ENCODE results near the gene POLR3K. TPM values are rescaled to one million over a fixed set of nuclear protein-coding genes. Genes with fewer than 3 reads are reported as not detected.

POLR3K gene
- total and polyA plus RNA-seq, 3 experiments from 2014 or later = 35.1 to 63.9 (median 63.6) TPM

DNA sequence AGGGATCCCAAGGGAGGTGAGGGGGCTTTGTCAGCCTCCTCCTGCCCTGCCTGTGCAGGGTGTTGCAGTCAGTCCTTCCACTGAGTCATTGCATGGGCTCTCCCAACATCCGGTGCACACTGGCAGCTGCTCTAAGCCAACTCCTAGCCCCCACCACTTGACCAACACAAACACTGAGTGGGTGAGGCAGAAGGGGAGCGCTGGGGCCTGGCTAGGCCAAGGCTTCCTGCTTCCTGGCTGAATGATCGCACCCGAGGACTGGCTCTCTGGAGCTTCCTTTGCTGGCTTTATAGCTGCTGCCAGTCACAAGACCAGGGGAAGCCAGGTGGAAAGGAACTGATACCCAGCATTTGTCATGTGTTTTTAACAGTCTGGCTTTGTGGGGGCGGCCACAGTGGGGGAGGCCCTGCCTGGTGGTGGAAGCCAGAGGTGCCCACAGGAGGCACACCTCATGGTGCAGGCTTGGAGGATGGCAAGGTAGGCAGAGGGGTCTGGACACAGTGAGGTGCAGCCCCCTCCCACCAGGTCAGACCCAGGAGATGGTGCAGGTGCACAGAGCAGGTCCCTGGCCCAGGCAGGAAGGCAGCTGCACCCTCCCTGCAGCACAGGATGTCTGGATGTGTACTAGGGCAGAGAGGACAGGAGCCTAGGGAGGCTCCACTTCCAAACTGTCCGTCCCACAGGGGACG lies 31.5 kb upstream of the POLR3K start:
- Mint-ChIP-seq H3K4me3 (peak overlapping the region in 6 of 7 donors; percentile 12 to 69 (median 48)), H3K4me1 (peaks cover 24 to 32% (median 24%) of the 10 kb centered on the region in 3 donors), H3K36me3 (peaks cover 0 to 52% (median 0%) of the 10 kb centered on the region in 3 donors), H3K27me3 (peaks cover 0 to 1% of the 10 kb centered on the region in 2 donors), H3K9me3 (no peaks in the 10 kb centered on the region), H3K27ac (peak overlapping the region in 7 of 8 donors; percentile 2 to 92 (median 78))
- peak in 3 of 5 donors; percentile 17 to 58 (median 19) for DNase-seq
- peaks cover 19% of the 10 kb centered on the region for H3K4me1 ChIP-seq (ENCODE audit: insufficient read depth, low read length)
- H3K9me3 ChIP-seq (ENCODE audit: low read length) = no peaks in the 10 kb centered on the region
- H3K27ac ChIP-seq (ENCODE audit: low read depth, low read length) = no peak overlapping the region
- H3K36me3 ChIP-seq (ENCODE audit: insufficient read depth, low read length) = no peaks in the 10 kb centered on the region
- no peak overlapping the region for H3K4me3 ChIP-seq (ENCODE audit: low read length)
- no peaks in the 10 kb centered on the region for H3K27me3 ChIP-seq (ENCODE audit: insufficient read depth, low read length, poor library complexity, severe bottlenecking)
- CTCF ChIA-PET = interaction anchor here (1.0 to 5.0 kb wide), 3 partner anchors 12 to 21 kb away, joined by 3 to 25 read pairs (median 21); no protein-coding TSS in a partner anchor
- POLR2A ChIA-PET = no interaction called here

DNA sequence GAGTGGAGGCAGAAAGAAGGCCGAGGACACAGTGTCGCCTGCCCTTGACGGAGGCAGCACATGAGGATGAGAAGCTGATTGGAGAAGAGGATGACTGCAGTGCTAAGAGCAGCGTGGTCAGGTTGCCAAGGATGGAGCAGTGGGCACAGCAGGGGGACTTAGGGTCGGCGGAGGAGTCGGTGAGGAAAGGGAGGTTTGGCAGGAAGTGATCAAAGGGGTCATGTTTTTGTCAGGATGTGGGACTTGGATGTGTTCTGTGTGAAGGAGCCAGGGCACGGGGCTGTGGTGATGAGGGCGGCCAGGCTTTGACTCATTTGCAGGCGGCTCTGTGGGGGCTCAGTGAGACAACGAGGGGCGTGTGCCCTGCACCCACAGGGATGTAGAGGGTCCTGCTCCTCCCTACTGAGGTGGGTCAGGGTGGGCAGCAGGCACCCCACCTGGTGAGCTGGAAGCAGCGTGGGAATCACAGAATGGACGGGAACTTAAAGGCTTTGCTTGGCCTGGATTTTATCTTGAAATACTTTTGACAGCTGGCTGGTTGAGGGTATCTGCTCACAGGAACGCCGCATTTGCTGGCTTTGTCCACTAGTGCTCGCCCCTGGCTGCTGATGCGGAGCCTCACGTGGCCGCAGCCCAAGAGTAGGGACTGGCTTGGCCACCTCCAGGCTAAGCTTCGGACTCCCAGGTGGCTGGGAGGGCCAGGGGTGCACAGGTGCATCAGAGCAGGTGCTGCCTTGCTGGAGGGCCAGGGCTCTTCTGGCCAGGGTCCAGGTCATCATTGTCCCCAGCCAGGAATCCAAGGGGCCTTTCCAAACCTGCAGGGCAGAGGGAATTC lies 30.6 kb upstream of the POLR3K start:
- peak overlapping the region in 6 of 7 donors; percentile 3 to 71 (median 20) for H3K4me3 Mint-ChIP-seq
- peaks cover 19% of the 10 kb centered on the region for H3K4me1 ChIP-seq (ENCODE audit: insufficient read depth, low read length)
- H3K27me3 ChIP-seq (ENCODE audit: insufficient read depth, low read length, poor library complexity, severe bottlenecking) = no peaks in the 10 kb centered on the region
- H3K4me1 Mint-ChIP-seq = peaks cover 26 to 40% (median 27%) of the 10 kb centered on the region in 3 donors
- POLR2A ChIA-PET = interaction anchor here (0.7 kb wide), 1 partner anchor 20 kb away, joined by 3 read pairs; no protein-coding TSS in a partner anchor
- H3K4me3 ChIP-seq (ENCODE audit: low read length) = no peak overlapping the region
- DNase-seq = no peak
- H3K27ac ChIP-seq (ENCODE audit: low read depth, low read length) = no peak overlapping the region
- peaks cover 0 to 1% of the 10 kb centered on the region in 2 donors for H3K27me3 Mint-ChIP-seq
- H3K36me3 ChIP-seq (ENCODE audit: insufficient read depth, low read length) = no peaks in the 10 kb centered on the region
- no peaks in the 10 kb centered on the region for H3K9me3 ChIP-seq (ENCODE audit: low read length)
- peak overlapping the region; percentile 2 to 93 (median 86) for H3K27ac Mint-ChIP-seq
- peaks cover 0 to 56% (median 0%) of the 10 kb centered on the region in 3 donors for H3K36me3 Mint-ChIP-seq
- CTCF ChIA-PET = interaction anchor here (3.7 to 5.0 kb wide), 2 partner anchors 13 to 18 kb away, joined by 21 to 25 read pairs; no protein-coding TSS in a partner anchor
- H3K9me3 Mint-ChIP-seq = no peaks in the 10 kb centered on the region

DNA sequence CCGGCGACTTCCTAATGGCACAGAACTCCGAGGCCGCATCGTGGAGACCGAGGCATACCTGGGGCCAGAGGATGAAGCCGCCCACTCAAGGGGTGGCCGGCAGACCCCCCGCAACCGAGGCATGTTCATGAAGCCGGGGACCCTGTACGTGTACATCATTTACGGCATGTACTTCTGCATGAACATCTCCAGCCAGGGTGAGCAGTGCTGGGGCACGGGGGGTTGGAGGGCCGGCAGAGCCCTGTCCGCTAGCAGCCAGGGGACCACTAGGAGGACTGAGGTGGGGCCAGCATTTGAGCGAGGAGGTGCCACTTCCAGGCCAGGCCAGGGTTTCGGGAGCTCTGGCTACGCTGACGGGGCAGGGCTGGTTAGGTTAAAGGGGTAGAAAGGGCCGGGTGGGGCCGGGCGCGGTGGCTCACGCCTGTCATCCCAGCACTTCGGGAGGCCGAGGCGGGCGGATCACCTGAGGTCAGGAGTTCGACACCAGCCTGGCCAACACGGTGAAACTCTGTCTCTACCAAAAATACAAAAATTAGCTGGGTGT lies 29.7 kb upstream of the POLR3K start:
- Mint-ChIP-seq H3K36me3 (peaks cover 0 to 52% (median 0%) of the 10 kb centered on the region in 3 donors), H3K27me3 (peaks cover 0 to 1% of the 10 kb centered on the region in 2 donors), H3K4me3 (peak overlapping the region in 1 of 7 donors; percentile 8), H3K27ac (no peak overlapping the region), H3K9me3 (no peaks in the 10 kb centered on the region), H3K4me1 (peaks cover 31 to 46% (median 31%) of the 10 kb centered on the region in 3 donors)
- no peak overlapping the region for H3K4me3 ChIP-seq (ENCODE audit: low read length)
- DNase-seq = no peak
- POLR2A ChIA-PET = interaction anchor here (0.7 kb wide), 1 partner anchor 19 kb away, joined by 3 read pairs; no protein-coding TSS in a partner anchor
- H3K27me3 ChIP-seq (ENCODE audit: insufficient read depth, low read length, poor library complexity, severe bottlenecking) = no peaks in the 10 kb centered on the region
- no peak overlapping the region for H3K27ac ChIP-seq (ENCODE audit: low read depth, low read length)
- peaks cover 24% of the 10 kb centered on the region for H3K4me1 ChIP-seq (ENCODE audit: insufficient read depth, low read length)
- H3K9me3 ChIP-seq (ENCODE audit: low read length) = no peaks in the 10 kb centered on the region
- CTCF ChIA-PET = interaction anchor here (1.7 to 5.0 kb wide), 2 partner anchors 17 to 18 kb away, joined by 9 to 21 read pairs; no protein-coding TSS in a partner anchor
- H3K36me3 ChIP-seq (ENCODE audit: insufficient read depth, low read length) = no peaks in the 10 kb centered on the region

DNA sequence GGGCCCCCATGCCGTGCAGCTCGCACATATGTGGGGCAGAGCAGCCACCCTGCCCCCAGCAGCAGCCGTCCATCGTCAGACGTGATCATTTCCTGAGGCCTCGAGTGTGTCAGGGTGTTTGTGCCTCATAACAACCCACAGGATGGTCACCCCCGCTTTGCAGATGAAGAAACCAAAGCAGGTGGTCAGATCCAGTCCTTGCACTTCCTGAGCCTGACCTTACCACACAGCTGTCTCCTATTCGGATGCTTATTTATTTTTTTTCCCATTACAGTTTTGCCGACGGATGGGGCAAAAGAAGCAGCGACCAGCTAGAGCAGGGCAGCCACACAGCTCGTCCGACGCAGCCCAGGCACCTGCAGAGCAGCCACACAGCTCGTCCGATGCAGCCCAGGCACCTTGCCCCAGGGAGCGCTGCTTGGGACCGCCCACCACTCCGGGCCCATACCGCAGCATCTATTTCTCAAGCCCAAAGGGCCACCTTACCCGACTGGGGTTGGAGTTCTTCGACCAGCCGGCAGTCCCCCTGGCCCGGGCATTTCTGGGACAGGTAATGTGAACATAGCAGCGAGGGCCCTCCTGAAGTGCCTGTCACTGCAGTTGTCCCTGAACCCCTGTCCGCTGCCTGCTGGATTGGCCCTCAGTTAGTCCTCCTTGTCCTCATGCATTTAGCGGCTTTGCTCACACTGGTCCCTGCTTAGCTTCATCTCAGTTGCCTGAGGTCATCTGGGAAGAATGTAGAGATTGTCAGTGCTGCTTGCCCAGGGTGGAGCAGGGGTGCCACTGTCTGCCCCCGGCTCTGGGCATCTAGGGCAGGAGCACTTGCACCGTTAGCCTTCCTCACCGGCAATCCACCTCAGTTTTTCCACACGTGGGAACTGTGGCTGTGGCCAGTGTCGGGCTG lies 26.0 kb upstream of the POLR3K start:
- Histone ChIP-seq H3K36me3 (ENCODE audit: insufficient read depth, low read length) (no peaks in the 10 kb centered on the region), H3K9me3 (ENCODE audit: low read length) (no peaks in the 10 kb centered on the region), H3K4me3 (ENCODE audit: low read length) (peak overlapping the region; percentile 85), H3K27ac (ENCODE audit: low read depth, low read length) (peak overlapping the region; percentile 65), H3K27me3 (ENCODE audit: insufficient read depth, low read length, poor library complexity, severe bottlenecking) (peaks cover under 1% of the 10 kb centered on the region), H3K4me1 (ENCODE audit: insufficient read depth, low read length) (peaks cover 31% of the 10 kb centered on the region)
- H3K4me3 Mint-ChIP-seq = peak overlapping the region; percentile 87 to 93 (median 90)
- DNase-seq = no peak
- peaks cover 0 to 24% (median 0%) of the 10 kb centered on the region in 3 donors for H3K36me3 Mint-ChIP-seq
- H3K9me3 Mint-ChIP-seq = no peaks in the 10 kb centered on the region
- ChIA-PET CTCF (interaction anchor here (1.2 to 3.9 kb wide), 3 partner anchors 14 to 102 kb away, joined by 3 to 24 read pairs (median 6); no protein-coding TSS in a partner anchor), POLR2A (no interaction called here)
- peaks cover 5 to 7% of the 10 kb centered on the region in 2 donors for H3K27me3 Mint-ChIP-seq
- peak overlapping the region in 7 of 8 donors; percentile 20 to 95 (median 84) for H3K27ac Mint-ChIP-seq
- H3K4me1 Mint-ChIP-seq = peaks cover 33 to 53% (median 38%) of the 10 kb centered on the region in 3 donors

DNA sequence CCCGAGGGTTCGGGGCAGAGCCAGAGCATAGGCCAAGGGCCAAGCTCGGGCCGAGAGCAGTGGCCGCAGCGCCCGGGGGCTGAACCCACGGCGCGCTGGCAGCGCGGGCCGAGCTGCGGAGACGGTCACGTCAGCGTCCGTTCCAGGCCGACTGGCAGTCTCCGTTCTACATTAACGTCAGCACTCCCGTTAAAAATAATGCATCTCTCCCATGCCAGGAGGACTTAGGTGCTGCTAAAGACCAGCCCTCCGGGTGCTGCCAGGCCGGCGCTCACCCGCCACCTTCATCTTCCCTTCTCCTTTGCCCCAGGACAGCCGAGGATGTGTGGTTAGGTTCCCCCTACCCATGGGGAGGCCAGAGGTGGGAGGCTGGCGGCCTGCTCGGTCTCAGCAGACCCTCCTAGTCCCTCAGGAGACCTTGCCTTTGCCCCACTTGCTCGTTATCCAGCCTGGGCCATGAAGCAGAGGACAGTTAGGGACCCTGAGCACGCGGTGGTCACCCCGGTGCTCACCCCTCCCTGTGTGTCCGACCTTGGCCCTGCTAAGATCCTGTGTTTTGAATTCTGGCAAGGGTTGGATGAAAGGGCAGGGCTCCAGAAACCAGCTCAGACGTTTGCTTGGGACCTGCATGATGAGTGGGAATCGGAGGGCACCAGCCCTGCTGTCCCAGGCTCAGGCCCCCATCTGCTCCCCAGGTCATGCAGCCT lies 25.2 kb upstream of the POLR3K start:
- Histone ChIP-seq H3K27ac (ENCODE audit: low read depth, low read length) (peak overlapping the region; percentile 65), H3K36me3 (ENCODE audit: insufficient read depth, low read length) (no peaks in the 10 kb centered on the region), H3K27me3 (ENCODE audit: insufficient read depth, low read length, poor library complexity, severe bottlenecking) (peaks cover 8% of the 10 kb centered on the region), H3K4me1 (ENCODE audit: insufficient read depth, low read length) (peaks cover 23% of the 10 kb centered on the region), H3K4me3 (ENCODE audit: low read length) (peak overlapping the region; percentile 85), H3K9me3 (ENCODE audit: low read length) (no peaks in the 10 kb centered on the region)
- H3K27ac Mint-ChIP-seq = peak overlapping the region; percentile 67 to 95 (median 83)
- peaks cover 9% of the 10 kb centered on the region in 2 donors for H3K27me3 Mint-ChIP-seq
- no peaks in the 10 kb centered on the region for H3K9me3 Mint-ChIP-seq
- H3K4me1 Mint-ChIP-seq = peaks cover 25 to 45% (median 30%) of the 10 kb centered on the region in 3 donors
- no peak for DNase-seq
- H3K36me3 Mint-ChIP-seq = peaks cover 0 to 20% (median 0%) of the 10 kb centered on the region in 3 donors
- peak overlapping the region; percentile 87 to 93 (median 90) for H3K4me3 Mint-ChIP-seq
- ChIA-PET CTCF (interaction anchor here (1.3 to 3.9 kb wide), 3 partner anchors 13 to 28 kb away, joined by 3 to 24 read pairs (median 6); no protein-coding TSS in a partner anchor), POLR2A (no interaction called here)

DNA sequence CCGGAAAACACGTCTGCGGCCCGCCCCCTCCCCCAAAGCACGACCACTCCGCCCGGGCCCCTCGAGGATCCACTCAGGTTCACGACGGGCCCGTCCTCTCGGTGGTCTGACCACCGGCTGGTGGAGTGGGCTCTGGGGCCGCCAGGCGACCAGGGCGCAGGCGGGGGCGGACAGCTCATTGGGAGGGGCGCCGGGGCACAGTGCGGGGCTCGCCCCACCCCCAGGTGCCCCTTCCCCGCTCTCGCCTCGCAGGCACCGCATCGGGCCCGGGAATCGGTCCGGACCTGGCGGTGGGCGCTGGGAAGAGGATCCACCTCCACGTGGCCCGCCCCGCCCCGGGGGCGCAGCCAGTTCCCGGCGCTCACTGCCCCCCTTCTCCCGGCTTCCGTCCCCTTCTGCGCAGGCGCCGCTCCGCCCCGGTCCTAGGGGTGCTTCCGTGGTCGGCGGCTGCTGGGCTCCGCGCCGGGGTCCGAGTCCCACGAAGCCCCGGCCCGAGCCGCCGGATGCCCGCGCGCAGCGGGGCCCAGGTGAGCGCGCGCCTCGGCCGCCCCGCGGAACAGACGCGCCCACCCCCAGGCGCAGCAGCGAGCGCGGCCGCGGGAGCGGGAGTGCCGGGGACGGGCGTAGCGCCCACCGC lies 24.5 kb upstream of the POLR3K start, which contains the start of gene MPG:
Gene MPG, plus strand, starts transcription at position 419 of the 637 bp plus-strand sequence. Its CDS starts 85 bp downstream, at position 504.
- H3K36me3 ChIP-seq (ENCODE audit: insufficient read depth, low read length) = no peaks in the 10 kb centered on the region
- peak within 1 kb of the TSS; percentile 65 for H3K27ac ChIP-seq (ENCODE audit: low read depth, low read length)
- ChIA-PET POLR2A (interaction anchor here (0.9 kb wide), 1 partner anchor 19 kb away, joined by 3 read pairs; no protein-coding TSS in a partner anchor), CTCF (interaction anchor here (1.3 to 3.9 kb wide), 3 partner anchors 12 to 29 kb away, joined by 3 to 24 read pairs (median 10); no protein-coding TSS in a partner anchor)
- H3K27me3 ChIP-seq (ENCODE audit: insufficient read depth, low read length, poor library complexity, severe bottlenecking) = peaks cover 14% of the 10 kb centered on the region
- H3K36me3 Mint-ChIP-seq = peaks cover 0 to 20% (median 0%) of the 10 kb centered on the region in 3 donors
- peaks cover 21 to 43% (median 26%) of the 10 kb centered on the region in 3 donors for H3K4me1 Mint-ChIP-seq
- peak within 1 kb of the TSS; percentile 67 to 95 (median 83) for H3K27ac Mint-ChIP-seq
- H3K9me3 Mint-ChIP-seq = no peaks in the 10 kb centered on the region
- peak within 1 kb of the TSS; percentile 87 to 93 (median 90) for H3K4me3 Mint-ChIP-seq
- no peaks in the 10 kb centered on the region for H3K9me3 ChIP-seq (ENCODE audit: low read length)
- peaks cover 13 to 15% of the 10 kb centered on the region in 2 donors for H3K27me3 Mint-ChIP-seq
- H3K4me3 ChIP-seq (ENCODE audit: low read length) = peak within 1 kb of the TSS; percentile 85
- peak; percentile 71 to 88 (median 78) for DNase-seq
- H3K4me1 ChIP-seq (ENCODE audit: insufficient read depth, low read length) = peaks cover 22% of the 10 kb centered on the region

All from CD8-positive, alpha-beta memory T cell (primary cell).